SK-N-SH (cell line): Measurements from ENCODE around the gene PIAS2.

ENCODE experiments used
- EP300 ChIP-seq, 2 experiments: IDR thresholded peaks; 2 replicates each; pipeline versions ENCODE4 v1.4.0 to v1.6.1; 2012; ENCODE audit warnings: borderline replicate concordance in 1 of 2, low read depth in 1 of 2, low read length in 1 of 2
- JUND ChIP-seq: IDR thresholded peaks from 2 replicates; pipeline ENCODE4 v1.4.0; 2012
- POLR2AphosphoS5 ChIP-seq: IDR thresholded peaks from 2 replicates; pipeline ENCODE4 v1.6.1; 2012; ENCODE audit warnings: low read depth, low read length
- RAD21 ChIP-seq: IDR thresholded peaks from 2 replicates; pipeline ENCODE4 v1.6.1; 2012; ENCODE audit warnings: mild to moderate bottlenecking, low read length
- SMC3 ChIP-seq: IDR thresholded peaks from 2 replicates; pipeline ENCODE4 v1.6.1; 2012; ENCODE audit warnings: low read depth, low read length, improper control_type of control experiment
- TCF12 ChIP-seq: IDR thresholded peaks from 2 replicates; pipeline ENCODE4 v1.4.0; 2012
- TF ChIP-seq, protein P1 (sequence below): fragments of 200-600 bp; sonication (generic); IDR thresholded peaks from 2 replicates; pipeline ENCODE4 v1.6.1; 2017; ENCODE audit warnings: antibody characterized with exemption, mild to moderate bottlenecking, moderate library complexity
- TF ChIP-seq, protein P2 (sequence below): IDR thresholded peaks from 2 replicates; pipeline ENCODE4 v1.4.0; 2012; ENCODE audit warnings: low read depth
- TF ChIP-seq, protein P3 (sequence below): IDR thresholded peaks from 2 replicates; pipeline ENCODE4 v1.4.0; 2012; ENCODE audit warnings: low read depth, borderline replicate concordance

DNA sequence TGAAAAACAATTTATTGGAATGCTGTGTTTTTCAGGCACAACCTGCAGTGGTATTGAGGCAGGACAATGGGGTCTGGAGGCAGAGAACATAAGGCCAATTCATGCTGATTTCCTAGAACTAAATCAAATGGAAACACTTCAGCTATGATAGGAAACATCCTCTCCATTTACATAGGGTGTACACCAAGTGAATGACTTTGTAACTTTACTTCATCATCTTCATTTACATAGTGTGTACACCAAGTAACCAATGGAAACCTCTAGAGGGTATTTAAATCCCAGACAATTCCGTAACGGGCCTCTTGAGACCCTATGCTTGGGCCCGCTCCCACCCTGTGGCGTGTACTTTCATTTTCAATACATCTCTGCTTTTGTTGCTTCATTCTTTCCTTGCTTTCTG, 128.2 kb downstream of the PIAS2 start:
- no peak for TF ChIP-seq EP300 (IDR thresholded peaks at IDR 0.05; ENCODE audit: borderline replicate concordance in 1 of 2, low read depth in 1 of 2, low read length in 1 of 2)
- no peak for TF ChIP-seq TCF12
- TF ChIP-seq, protein P1, sequence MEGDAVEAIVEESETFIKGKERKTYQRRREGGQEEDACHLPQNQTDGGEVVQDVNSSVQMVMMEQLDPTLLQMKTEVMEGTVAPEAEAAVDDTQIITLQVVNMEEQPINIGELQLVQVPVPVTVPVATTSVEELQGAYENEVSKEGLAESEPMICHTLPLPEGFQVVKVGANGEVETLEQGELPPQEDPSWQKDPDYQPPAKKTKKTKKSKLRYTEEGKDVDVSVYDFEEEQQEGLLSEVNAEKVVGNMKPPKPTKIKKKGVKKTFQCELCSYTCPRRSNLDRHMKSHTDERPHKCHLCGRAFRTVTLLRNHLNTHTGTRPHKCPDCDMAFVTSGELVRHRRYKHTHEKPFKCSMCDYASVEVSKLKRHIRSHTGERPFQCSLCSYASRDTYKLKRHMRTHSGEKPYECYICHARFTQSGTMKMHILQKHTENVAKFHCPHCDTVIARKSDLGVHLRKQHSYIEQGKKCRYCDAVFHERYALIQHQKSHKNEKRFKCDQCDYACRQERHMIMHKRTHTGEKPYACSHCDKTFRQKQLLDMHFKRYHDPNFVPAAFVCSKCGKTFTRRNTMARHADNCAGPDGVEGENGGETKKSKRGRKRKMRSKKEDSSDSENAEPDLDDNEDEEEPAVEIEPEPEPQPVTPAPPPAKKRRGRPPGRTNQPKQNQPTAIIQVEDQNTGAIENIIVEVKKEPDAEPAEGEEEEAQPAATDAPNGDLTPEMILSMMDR = no peak
- TF ChIP-seq, protein P2, sequence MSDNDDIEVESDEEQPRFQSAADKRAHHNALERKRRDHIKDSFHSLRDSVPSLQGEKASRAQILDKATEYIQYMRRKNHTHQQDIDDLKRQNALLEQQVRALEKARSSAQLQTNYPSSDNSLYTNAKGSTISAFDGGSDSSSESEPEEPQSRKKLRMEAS = no peak
- no peak for TF ChIP-seq JUND
- no peak for TF ChIP-seq SMC3
- TF ChIP-seq, protein P3, sequence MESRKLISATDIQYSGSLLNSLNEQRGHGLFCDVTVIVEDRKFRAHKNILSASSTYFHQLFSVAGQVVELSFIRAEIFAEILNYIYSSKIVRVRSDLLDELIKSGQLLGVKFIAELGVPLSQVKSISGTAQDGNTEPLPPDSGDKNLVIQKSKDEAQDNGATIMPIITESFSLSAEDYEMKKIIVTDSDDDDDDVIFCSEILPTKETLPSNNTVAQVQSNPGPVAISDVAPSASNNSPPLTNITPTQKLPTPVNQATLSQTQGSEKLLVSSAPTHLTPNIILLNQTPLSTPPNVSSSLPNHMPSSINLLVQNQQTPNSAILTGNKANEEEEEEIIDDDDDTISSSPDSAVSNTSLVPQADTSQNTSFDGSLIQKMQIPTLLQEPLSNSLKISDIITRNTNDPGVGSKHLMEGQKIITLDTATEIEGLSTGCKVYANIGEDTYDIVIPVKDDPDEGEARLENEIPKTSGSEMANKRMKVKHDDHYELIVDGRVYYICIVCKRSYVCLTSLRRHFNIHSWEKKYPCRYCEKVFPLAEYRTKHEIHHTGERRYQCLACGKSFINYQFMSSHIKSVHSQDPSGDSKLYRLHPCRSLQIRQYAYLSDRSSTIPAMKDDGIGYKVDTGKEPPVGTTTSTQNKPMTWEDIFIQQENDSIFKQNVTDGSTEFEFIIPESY = no peak
- TF ChIP-seq POLR2AphosphoS5 = no peak
- no peak for TF ChIP-seq RAD21
